Stimulated activated CD4-positive, alpha-beta T cell treated with anti-CD3 and anti-CD28 coated beads, Interleukin-1b, Interleukin-23, amount 100 ng/mL, for 4 hours (primary cell): Measurements from ENCODE around the gene GALNT10.

Source experiments
- DNase-seq, 2 donors: peaks; one replicate each; pipeline ENCODE4 v3.0.0-alpha.2; 2020; ENCODE audit warnings: low read depth in 2 of 2

GALNT10 gene

GRCh38 chr5:154444556-154445421 lies 254.3 kb downstream of the GALNT10 start:
- DNase-seq = peak in 1 of 2 donors; percentile 12

- DNase-seq = peak; percentile 89 to 93
These were observed 255.1 kb downstream of the GALNT10 start, which contains the start of gene SAP30L for GRCh38 chr5:154445422-154446194. SAP30L (plus strand) TSS chr5:154445997; CDS start chr5:154446605, 608 bp downstream.

DNA sequence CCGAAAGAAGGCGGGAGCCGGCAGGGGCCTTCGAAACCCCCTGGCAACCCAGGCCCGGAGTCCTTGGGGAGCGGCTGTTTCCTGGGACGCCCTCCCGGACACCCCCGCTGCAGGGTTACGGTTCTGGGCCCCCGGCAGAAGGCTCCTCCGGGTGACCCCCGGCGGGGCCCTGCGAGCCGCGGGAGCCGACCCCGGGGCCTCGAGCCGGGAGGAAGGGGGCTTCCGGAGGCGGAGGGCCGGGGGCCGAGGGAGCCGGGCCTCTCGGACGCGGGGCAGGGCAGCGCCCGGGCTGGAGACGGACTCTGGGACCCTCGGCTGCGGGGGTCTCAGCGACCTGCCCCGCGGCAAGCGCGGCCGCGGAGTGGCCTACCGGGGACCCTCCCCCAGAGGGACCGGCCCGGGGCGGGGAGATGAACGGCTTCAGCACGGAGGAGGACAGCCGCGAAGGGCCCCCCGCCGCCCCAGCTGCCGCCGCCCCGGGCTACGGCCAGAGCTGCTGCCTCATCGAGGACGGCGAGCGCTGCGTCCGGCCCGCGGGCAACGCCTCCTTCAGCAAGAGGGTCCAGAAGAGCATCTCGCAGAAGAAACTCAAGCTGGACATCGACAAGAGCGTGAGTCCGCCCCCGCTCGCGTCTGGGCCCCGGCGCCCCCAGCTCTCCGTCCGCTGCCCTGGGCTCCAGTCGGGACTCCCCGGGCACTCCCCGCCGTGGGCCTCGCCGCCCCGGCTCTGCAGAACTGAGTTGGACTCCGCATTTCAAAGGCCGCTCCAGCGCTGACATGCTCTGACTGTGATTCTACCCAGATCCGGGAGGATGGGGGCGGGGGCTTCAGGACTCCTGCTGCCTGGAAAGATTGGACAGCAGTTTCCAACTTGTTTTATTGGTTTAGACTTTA lies 255.9 kb downstream of the GALNT10 start:
- peak in 1 of 2 donors; percentile 26 for DNase-seq

DNA sequence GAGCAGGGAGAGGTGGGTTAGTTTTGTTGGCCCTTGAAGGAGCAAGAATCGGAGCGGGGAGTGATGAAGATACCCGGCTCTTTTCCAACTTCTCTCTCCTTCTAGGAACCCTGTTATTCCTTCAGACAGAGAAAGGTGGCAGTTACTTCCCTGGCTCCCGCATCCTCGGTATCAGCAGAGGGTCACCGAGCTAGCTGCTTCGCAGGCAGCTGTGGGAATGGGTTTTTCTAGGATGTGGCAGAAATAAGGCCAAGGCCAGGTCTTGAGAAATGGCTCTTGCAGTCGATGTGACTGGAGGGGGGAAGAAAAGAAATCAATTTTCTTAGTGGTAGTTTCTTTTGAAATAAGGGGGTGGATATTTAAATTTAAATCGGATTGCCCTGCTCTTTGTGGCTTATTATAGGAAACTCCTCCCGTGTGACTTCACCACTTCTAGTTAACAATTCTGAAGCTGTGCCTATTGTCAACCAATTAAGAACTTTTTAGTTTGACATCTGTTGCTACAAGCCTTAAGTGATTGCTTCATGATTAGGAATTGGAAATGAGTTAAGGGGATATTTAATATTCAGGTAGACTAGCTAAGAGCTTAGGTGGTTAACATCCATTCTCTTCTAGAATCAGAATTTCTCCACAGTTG lies 256.7 kb downstream of the GALNT10 start:
- DNase-seq = no peak

- no peak for DNase-seq
These were observed 259.3 kb downstream of the GALNT10 start for GRCh38 chr5:154449786-154450185.

DNA sequence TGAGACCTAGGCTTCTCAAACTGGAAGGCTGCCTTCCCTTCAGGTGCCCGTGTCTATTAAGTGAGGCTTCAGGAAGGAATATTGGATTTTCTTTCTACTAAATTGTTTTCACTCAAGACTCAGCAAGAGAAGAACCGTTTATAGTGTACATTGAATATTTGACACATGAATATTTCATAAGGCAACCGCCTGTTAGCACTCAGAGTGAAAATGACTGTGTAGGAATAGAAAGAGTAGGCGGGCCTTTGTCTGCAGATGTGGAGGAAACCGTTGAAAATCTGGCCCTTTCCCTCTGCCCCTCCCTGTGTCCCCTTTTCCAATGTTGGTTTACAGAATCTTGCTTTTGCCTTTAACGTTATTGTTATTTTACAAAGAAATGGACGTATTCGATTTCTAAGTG lies 261.4 kb downstream of the GALNT10 start:
- no peak for DNase-seq

DNA sequence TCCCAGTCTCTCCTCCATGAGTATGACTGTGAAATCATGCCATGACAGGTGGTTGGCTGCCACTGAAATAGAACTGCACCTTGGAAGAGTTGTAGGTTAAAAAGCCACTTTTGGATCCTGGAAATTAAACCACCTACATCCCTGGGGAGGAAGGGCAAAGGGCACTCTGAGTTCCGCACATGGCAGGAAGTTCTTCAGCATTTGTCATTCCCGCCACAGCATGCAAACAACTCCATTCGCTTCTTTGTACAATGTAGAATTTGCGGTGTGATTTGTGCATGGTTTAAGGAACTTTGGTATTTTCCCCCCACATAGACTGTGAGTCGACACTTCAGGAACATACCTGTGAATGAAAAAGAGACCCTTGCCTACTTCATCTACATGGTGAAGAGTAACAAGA lies 265.1 kb downstream of the GALNT10 start:
- DNase-seq = no peak

DNA sequence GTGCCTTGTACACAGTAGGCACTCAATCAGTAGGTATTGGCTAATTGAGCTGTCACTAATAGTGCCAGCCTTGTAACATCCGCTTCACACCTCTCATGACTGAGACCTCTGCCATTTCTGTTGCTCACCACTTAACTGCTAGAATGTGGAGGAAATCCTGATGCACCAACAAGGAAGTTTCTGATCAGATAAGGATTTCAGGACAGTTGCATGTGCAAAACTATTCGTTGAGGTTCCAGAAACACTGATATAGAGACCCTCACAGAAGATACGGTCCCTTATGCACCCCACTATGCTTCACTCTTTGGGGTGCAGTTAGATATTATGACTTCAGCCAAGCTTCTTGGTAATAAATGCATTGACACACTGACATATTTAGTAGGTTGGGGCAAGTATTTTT lies 266.0 kb downstream of the GALNT10 start:
- no peak for DNase-seq

DNA sequence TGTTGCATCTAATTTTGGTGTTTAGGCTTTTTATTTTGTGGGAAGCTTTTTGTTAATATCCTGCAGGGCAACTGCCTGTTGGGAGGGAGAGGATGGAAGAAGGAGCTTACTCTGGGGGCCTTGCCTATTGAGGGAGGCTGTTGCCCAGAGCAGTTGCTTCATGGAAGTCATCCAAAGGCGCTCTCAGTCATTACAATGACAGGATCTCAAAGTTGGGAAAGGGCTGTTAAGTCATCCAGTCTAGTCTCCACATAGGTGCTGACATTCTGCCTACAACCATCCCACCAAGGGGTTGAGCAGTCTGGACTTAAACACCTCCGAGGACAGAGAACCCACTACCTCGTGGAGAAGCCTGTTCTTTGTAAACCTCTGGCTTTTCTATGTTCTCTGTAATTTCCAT lies 268.5 kb downstream of the GALNT10 start:
- DNase-seq = no peak

DNA sequence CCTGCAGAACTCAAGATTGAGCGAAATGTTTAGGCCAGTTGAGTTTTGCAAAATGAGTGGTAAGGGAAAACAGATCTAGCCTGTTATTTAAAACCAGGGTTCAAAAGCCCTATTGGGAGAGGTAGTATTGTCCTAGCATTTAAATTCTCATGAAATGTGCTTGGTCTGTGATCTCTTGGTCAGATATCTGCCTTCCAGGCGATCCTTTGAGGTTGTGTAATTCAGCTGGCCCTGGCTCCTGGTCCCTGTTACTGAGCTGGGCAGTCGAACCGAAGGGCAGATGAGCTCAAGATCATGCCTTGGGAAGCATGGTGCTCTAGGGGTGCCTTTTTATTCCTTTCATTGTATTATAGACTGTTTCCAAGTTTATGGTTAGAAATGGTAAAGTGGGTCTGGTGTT lies 269.6 kb downstream of the GALNT10 start:
- no peak for DNase-seq

GRCh38 chr5:154461531-154461930 lies 271.0 kb downstream of the GALNT10 start:
- no peak for DNase-seq

DNA sequence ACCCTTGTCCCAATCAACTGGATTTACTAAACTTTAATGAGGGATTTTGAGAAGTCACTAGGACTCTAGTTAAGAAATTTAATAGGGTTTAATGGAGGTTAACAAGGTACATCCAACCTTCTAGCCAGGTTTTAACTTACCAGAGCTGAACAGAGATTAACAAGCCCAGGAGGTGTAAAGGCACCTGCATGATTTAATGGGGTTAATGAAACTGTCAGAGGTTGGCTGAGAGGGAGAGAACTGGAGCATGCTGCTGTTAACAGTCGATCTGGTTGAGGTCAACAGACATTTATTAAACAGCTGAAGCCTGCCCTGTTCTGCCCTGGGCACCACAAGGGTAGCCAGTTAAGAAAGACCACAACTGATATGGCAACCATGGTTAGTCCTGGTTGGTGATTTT lies 273.9 kb downstream of the GALNT10 start:
- DNase-seq = no peak

- DNase-seq = no peak
These were observed 274.6 kb downstream of the GALNT10 start for GRCh38 chr5:154465169-154465568.

DNA sequence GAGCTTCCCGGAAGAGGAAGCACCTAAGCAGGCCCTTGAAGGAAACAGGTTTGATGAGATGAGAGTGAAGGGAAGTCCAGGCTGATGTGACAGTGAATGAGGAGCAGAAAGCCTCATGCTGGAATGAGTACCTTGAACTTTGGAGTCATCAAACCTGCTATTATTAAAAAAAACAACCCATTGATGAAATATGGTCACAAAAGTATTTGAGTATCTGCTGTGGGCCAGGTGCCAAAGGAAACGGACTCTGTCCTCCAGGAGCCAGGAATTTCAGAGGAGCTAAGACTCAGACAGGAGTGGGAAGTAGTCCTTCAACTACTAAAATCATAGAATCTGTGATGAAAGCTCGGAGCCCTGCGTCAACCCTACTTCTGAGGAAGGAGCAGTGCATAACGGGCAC lies 275.6 kb downstream of the GALNT10 start:
- DNase-seq = no peak

- DNase-seq = no peak
These were observed 276.1 kb downstream of the GALNT10 start for GRCh38 chr5:154466671-154467070.

DNA sequence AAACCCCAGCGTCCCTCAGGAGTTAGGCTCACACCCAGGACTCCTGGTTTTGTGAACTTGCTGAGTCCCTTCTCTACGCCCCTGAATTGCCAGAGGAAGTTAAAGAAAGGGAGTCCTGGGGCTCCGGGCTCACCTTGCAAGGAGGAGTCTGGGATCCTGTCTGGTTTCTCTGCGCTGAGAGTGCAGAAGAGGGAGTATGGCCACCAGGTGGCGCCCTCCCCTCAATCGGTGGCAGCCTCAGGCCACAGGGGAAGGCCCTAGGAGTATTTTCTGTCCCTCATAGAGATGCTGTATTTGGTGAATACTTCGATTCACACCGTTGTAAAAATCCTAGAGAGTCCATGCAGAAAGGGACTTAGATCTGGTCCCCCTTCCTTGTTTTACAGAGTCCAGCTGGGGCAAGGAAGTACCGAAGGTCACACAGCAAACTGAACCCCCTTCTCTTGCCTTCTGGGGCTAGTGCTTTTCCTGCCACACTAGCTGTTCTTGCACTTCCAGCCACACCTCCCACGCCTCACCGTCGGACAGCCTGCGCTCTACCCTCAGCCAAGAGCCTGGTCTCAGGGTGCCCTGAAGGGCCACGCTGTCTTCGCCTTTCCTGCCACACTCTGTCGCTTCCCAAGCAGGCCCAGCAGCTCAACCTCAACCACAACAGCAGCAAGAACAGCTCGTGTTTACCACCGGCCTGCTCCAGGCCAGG lies 277.3 kb downstream of the GALNT10 start:
- DNase-seq = peak; percentile 69 to 79

- no peak for DNase-seq
These were observed 279.6 kb downstream of the GALNT10 start for GRCh38 chr5:154470137-154470536.
